GM18508 (cell line): ENCODE measurements around the gene LAMTOR4.
"Not testable (repeated sequence)": the region's sequence is repeated elsewhere in the genome, so short reads cannot be mapped to it uniquely, and the experiment has no call there.

Source experiments
- ATAC-seq: cut with Tn5 transposase; IDR thresholded peaks from one replicate; pipeline ENCODE4 v1.9.1; 2021; ENCODE audit warnings: moderate number of reproducible peaks; ENCODE audit not compliant: insufficient read depth, unreplicated experiment

The LAMTOR4 gene

DNA sequence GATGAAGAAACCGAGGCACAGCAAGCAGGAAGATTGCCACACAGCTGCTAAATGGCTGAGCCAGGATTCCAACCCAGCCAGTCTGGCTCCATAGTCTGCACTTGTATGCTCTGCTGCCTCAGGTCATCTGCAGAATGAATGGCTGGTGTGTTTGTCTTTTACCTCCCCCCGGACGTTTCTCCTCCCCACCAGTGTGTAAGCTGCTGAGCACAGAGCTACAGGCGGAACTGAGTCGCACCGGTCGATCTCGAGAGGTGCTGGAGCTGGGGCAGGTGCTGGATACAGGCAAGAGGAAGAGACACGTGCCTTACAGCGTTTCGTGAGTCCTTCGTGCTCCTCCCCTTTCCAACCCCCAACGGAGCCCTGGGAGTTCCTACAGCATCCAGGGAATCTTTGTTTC is 26.7 kb upstream of the LAMTOR4 start:
- ATAC-seq = no peak

DNA sequence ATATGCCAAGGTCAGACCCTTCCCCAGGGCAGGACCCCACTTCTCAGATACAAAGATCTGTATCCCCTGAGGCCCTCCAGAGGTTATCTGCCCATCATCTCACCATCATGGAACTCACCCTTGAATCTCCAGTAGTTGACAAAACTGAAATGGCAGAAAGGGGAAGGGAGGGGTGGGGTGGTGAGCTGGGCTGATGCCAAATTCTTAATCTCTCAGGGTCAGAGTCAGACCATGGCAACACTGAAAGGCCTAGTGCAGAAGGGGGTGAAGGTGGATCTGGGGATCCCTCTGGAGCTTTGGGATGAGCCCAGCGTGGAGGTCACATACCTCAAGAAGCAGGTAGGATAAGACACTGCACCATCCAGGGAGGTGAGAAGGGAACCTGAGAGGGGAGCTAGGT is 26.1 kb upstream of the LAMTOR4 start:
- ATAC-seq = no peak

DNA sequence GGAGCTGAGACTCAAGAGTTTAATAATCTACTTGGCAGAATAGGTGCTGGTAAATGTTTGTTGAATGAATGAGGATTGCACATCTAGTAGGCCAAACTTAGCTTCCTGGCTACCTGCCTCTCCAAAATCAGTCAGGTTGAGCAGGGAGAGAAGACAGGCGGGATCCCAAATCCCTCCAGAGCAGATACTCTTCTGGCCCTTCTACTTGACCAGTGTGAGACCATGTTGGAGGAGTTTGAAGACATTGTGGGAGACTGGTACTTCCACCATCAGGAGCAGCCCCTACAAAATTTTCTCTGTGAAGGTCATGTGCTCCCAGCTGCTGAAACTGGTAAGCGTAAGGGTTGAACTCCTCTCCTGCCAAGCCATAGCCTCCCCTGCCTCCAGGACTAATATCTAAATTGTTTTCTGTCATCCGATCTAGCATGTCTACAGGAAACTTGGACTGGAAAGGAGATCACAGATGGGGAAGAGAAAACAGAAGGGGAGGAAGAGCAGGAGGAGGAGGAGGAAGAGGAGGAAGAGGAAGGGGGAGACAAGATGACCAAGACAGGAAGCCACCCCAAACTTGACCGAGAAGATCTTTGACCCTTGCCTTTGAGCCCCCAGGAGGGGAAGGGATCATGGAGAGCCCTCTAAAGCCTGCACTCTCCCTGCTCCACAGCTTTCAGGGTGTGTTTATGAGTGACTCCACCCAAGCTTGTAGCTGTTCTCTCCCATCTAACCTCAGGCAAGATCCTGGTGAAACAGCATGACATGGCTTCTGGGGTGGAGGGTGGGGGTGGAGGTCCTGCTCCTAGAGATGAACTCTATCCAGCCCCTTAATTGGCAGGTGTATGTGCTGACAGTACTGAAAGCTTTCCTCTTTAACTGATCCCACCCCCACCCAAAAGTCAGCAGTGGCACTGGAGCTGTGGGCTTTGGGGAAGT is 24.2 kb upstream of the LAMTOR4 start:
- no peak for ATAC-seq

DNA sequence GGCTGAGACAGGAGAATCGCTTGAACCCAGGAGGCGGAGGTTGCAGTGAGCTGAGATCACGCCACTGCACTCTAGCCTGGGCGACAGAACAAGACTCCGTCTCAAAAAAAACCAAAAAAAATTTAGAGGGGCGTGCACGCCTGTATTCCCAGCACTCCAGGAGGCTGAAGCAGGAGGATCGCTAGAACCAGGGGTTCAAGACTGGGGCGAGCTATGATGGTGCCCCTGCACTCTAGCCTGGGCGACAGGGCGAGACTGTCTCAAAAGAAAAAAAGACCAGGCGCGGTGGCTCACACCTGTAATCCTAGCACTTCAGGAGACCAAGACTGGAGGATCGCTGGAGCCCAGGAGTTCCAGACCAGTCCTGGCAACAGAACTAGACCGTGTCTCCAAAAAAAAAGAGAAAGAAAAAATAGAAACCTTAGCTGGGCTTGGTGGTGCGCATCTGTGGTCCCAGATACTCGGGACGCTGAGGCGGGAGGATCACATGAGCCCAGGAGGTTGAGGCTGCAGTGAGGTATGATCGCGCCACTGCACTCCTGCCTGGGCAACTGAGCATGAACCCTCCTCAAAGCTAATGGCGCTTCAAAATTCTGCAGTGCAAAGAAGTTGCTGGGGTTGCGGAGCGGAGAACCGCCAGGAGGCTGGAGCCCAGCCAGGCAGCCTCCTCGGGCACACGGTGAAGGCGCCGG is 22.3 kb upstream of the LAMTOR4 start:
- no peak for ATAC-seq

DNA sequence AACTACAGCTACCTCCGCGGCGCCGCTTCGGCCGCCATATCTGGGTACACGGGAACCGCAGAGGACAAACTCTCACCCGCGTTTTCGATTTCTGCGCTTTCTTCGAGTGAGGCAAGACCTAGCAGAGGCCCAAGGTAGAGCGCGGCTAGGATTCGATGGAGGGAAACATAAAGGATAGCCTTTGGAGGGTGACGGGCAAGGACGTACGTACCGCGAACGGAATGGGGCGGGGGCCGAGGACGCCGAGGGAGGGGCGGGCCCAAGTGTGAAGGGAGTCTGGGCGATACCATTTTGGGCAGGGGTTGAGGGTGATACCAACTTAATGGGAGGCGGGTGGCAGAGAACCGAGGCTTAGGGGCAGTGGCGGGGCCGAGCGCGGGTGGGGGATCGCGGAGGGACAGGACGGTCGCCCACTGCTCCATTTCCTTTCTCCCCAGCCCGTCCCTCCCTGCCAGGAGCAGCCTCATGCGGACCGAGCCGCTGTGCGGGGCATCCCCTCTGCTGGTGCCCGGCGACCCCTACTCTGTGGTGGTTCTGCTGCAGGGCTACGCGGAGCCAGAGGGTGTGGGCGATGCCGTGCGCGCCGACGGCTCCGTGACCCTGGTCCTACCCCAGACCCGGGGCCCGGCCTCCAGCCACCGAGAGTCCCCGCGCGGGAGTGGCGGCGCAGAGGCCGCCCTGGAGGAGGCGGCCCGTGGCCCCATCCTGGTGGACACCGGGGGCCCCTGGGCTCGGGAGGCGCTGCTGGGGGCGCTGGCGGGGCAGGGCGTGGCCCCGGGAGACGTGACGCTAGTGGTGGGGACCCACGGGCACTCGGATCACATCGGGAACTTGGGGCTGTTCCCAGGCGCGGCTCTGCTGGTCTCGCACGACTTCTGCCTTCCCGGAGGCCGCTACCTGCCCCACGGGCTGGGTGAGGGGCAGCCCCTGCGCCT is 21.5 kb upstream of the LAMTOR4 start, which contains the start of gene MBLAC1:
MBLAC1 (plus strand) TSS at position 37 of the 935 bp plus-strand sequence; CDS start at position 466, 429 bp downstream.
- ATAC-seq = no peak

DNA sequence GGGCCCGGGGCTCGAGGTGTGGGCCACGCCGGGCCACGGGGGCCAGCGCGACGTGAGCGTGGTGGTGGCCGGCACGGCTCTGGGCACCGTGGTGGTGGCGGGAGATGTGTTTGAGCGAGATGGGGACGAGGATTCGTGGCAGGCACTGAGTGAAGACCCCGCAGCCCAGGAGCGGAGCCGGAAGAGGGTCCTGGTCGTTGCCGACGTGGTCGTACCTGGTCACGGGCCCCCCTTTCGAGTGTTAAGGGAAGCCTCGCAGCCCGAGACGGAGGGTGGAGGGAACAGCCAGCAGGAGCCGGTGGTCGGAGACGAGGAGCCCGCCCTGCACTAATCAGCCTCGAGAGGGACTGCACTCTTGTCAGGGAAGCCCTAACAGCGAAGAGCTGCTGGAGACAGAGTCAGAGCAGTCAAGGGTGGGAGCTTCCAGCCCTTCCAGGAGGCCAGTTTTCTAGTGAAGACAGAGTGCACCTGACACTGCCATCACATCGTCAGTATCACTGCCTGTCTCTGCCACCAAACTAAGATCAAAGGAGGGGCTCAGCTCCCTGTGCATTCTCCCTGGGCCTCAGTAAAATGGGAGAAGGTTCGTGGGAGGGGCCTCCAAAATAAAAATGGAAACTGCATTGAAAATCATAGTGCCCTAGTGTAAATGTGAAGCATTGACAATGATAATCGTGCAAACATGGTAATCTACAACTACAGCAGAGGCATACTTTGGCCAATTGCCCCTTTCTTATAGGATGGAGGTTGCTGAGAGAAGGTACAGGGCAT is 20.7 kb upstream of the LAMTOR4 start:
- ATAC-seq = no peak

DNA sequence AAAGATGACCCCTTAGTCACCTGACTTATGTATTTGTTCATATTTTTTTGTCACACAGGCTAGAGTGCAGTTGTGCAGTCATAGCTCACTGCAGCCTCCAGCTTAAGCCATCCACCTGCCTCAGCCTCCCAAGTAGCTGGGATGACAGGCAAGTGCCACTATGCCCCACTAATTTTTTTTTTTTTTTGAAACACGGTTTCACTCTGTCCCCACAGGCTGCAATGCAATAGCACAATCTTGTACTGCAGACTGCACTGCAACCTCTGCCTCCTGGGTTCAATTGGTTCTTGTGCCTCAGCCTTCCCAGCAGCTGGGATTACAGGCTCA is 20.1 kb upstream of the LAMTOR4 start:
- ATAC-seq = no peak

DNA sequence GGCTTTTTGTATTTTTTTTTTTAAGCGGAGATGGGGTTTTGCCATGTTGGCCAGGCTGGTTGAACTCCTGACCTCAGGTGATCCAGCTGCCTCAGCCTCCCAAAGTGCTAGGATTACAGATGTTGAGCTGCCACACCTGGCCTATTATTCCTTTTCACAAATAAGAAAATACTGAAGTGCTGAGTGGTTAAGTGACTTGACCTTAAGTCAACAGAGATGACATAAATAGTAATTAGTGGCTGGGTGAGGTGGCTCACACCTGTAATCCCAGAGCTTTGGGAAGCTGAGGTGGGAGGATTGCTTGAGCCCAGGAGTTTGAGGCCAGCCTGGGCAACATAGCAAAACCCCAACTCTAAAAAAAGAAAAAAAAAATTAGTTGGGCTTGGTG is 18.5 kb upstream of the LAMTOR4 start:
- not testable (repeated sequence) for ATAC-seq

DNA sequence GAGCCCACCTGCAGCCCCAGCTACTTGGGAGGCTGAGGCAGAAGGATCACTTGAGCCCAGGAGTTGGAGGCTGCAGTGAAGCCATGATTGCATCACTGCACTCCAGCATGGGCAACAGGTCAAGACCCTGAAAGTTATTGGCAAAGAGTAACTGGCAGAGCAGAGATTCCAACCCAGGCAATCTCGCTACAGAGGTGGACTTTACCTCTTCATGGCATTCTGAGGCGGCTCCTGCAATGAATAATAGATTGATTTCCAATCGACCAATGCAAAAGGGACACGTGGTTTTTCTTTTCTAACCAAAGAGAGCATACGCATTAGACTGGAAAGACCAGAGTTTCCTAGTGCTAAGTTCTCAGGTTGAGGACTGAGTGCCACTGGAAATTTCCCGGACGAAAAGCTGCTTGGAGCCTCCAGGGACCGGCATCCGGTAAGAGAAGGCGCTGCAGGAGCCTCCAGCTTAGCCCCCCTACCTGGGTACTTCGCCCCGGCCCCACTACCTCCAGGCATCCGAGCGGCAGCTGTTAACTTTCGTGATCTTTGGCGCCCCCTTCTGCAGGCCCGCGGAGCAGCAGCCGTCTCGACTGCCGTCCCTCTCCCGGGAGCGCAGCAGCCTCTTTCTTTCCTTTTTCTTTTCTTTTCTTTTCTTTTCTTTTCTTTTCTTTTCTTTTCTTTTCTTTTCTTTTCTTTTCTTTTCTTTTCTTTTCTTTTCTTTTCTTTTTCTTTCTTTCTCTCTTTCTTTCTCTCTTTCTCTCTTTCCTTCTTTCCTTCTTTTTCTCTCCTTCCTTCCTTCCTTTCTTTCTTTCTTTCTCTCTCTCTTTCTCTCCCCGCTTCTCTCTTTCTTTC is 17.9 kb upstream of the LAMTOR4 start:
- ATAC-seq = no peak

DNA sequence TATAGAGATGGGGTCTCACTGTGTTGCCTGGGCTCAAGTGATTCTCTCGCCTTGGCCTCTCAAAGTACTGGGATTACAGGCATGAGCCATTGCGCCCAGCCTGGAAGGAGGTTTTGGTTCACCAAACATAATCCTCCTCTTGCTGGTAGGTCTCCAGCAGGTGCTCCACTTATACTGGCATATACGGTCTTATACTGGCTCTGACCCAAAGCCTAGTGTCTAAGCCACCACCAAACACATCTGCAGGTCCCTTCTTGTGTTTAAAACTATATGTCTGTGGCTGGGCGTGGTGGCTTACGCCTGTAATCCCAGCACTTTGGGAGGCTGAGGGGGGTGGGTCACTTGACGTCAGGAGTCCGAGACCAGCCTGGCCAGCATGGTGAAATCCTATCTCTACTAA is 16.6 kb upstream of the LAMTOR4 start:
- no peak for ATAC-seq

DNA sequence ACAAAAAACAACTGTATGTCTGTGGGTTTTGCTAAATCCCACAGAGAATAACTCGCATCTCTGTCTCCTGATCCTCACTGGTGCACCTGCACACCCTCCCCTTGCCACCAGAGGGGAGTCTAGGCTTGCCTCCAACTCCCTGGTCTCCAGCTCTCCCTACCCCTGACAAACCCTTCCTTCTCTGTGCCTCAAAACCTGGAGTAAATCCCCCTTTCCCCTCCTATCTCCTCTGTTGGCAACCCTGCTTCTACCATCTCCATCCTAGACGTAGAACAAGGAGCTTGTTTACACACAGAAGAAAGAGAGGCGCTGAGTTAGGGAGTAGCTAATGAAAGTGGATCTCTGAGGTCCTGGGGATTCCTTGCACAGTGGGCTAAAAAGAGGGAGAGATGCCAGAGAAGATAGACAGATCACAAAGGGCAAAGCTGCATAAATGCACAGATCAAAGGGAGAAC is 16.0 kb upstream of the LAMTOR4 start:
- no peak for ATAC-seq

DNA sequence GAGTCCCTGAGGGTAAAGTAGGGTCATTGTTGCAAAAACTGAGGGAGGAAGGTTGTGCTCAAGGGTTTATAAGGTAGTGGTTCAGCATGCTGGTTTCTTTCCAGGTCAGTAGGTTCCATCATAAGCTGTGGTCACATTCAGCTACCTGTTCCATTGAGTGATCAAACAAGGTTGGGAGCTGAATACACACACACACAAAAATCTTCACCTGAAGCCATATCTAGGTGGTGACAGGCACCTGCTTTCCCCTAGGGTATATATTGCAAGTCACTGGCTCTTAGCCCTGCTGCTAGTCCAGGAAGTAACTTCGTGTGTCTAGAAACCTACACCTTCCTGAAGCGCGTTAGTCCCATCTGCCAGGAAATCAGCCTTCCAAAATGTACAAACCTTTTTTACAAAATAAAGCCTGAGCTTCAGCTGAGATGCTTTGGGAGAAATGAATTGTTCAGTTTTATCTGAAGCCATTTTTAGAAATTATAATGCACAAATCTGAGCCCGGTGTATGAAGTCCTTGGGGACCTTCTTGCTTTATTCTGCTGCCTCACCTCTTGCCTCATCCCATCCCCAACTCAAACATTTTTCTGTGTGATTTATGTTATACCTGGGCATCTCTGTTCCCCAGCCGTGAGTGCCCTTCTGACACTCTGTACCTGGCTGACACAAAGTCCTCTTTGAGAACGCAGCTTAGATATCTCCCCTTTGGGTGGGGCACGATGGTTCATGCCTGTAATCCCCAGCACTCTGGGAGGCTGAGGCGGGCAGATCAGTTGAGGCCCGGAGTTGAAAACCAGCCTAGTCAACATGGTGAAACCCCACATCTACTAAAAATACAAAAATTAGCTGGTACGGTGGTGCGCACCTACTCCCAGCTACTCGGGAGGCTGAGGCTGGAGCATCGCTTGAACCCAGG is 10.6 kb upstream of the LAMTOR4 start:
- ATAC-seq = no peak

DNA sequence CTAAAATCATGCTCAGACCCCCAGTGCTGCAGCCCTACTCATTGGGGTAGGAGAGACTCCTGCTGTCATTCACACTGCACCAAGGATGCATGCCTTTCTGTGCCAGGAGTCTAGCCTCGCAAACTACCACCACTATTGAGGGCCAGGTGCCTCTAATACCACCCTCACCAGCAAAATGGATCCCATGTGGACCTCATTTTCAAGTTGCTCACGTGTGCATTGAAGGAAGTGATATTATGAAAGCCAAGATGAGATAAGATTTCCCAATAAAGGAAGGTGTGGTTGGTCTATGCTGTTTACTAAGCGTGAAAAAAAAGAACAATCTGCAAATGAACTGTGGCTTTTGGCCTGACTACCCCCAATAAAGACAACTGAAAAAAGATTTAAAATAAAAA is 7.2 kb upstream of the LAMTOR4 start:
- no peak for ATAC-seq

DNA sequence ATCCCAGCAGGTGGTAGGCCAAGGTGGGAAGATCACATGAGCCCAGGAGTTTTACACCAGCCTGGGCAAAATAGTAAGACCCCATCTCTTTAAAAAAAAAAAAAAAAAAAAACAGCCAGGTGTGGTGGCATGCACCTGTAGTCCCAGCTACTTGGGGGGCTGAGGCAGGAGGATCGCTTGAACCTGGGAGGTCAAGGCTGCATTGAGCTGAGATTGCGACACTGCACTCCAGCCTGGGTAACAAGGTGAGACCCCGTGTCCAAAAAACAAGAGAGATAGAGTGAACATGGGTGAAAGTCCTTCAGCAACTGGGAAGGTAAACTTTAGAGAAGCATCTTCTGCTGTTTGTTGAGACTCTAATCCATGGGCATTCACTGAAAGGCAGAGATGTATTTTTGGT is 6.3 kb upstream of the LAMTOR4 start:
- ATAC-seq = no peak

DNA sequence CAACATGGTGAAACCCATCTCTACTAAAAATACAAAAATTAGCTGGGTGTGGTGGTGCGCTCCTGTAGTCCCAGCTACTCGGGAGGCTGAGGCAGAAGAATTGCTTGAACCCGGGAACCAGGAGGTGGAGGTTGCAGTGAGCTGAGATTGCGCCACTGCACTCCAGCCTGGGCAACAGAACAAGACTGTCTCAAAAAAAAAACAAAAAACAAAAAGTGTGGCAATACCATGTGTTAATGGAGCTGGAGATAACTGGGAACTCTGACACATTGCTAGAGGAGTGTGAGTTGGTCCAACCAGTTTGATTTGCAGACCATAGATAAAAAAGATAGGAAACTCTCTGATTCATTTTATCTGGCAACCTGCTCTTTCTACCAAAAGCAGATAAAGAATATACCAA is 2.4 kb upstream of the LAMTOR4 start:
- ATAC-seq = not testable (repeated sequence)

DNA sequence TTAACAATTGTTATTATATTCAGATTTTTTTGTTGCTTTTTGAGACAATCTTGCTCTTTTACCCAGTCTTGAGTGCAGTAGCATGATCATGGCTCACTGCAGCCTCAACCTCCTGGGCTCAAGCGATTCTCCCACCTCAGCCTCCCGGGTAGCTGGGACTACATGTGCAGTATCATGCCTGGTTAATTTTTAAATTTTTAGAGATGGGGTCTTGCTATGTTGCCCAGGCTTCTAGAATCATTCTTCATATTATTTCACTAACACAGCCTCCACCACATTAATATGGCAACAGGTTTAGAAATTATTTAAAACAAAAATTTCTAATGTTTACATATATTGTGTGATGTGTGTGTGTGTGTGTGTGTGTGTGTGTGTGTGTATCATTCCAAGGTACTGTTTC is 1.4 kb upstream of the LAMTOR4 start:
- ATAC-seq = no peak

DNA sequence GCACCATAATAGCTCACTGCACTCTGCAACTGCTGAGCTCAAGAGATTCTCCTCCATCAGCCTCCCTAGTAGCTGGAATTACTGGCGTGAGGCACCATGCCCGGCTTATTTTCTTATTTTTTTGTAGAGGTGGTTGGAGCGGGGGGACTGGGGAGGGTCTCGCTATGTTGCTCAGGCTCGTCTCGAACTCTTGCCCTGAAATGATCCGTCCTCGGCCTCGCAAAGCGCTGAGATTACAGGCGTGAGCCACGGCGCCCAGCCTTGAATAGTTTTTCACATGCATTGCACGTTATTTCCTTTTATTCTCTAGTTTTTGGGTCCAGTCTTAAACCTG is 526 bp upstream of the LAMTOR4 start:
- ATAC-seq = no peak

DNA sequence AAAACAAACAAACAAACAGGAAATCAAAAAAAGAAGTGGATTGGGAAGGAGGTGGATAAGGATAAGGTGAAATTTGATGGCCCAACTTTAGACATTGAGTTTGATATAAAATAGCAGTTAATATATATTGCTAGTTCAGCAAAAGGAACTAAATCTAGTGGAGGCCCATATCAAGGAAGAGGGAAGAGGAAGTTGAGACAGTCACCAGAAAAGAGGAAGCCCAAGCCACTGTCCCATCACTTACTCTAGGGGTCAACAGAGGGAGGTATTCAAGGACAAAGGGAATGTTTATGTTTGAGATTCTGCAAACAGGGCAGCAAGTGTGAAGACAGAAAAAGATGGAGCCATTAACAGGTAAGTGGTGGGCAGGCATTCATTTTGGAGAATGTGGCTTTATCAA is 3.7 kb downstream of the LAMTOR4 start:
- no peak for ATAC-seq
